CD14-positive monocyte (primary cell): ENCODE results near the gene CSF1R. TPM values are rescaled to one million over a fixed set of nuclear protein-coding genes. Genes with fewer than 3 reads are reported as not detected.

Experiments used
- DNase-seq, 3 donors: peaks; one replicate each; pipeline ENCODE4 v3.0.0-alpha.2; 2011 to 2022
- H2AFZ ChIP-seq: 2 replicates; pipeline ENCODE4 v1.6.0; 2012; ENCODE audit warnings: mild to moderate bottlenecking, low read depth, low read length, inconsistent platforms; ENCODE audit not compliant: insufficient read depth, poor library complexity, severe bottlenecking
- H3K27ac ChIP-seq, 2 donors: 1 replicate in 1 of 2; 2 replicates in 1 of 2; pipeline ENCODE4 v1.5.1; 2012 to 2013; ENCODE audit warnings: low read length in 2 of 2, control low read depth in 1 of 2, inconsistent platforms in 1 of 2, low read depth in 1 of 2, mild to moderate bottlenecking in 1 of 2
- H3K27me3 ChIP-seq, 2 donors: one replicate each; pipeline versions ENCODE4 v1.6.0 to v1.6.1; 2011 to 2013; ENCODE audit warnings: low read length in 2 of 2; ENCODE audit not compliant: control insufficient read depth in 2 of 2, insufficient read depth in 2 of 2
- H3K36me3 ChIP-seq, 2 donors: replicated peaks in 1 of 2; 1 replicate in 1 of 2; 2 replicates in 1 of 2; pipeline versions ENCODE4 v1.5.1 to v1.6.1; 2012 to 2013; ENCODE audit warnings: low read length in 2 of 2, control low read depth in 1 of 2, inconsistent platforms in 1 of 2, mild to moderate bottlenecking in 1 of 2; ENCODE audit not compliant: insufficient read depth in 2 of 2, control insufficient read depth in 1 of 2
- H3K4me1 ChIP-seq, 2 donors: 1 replicate in 1 of 2; 2 replicates in 1 of 2; pipeline versions ENCODE4 v1.5.1 to v1.6.1; 2012 to 2013; ENCODE audit warnings: low read length in 2 of 2, control low read depth in 1 of 2, inconsistent platforms in 1 of 2, mild to moderate bottlenecking in 1 of 2, moderate library complexity in 1 of 2; ENCODE audit not compliant: insufficient read depth in 2 of 2, control insufficient read depth in 1 of 2
- H3K4me2 ChIP-seq: replicated peaks from 2 replicates; pipeline ENCODE3; 2012; ENCODE audit warnings: low read length, moderate library complexity, mild to moderate bottlenecking; ENCODE audit not compliant: poor library complexity, severe bottlenecking; ENCODE audit errors: extremely low read depth
- H3K4me3 ChIP-seq, 3 experiments: fragments of 200-600 bp in 1 of 3; sonication (generic) in 1 of 3; replicated peaks in 1 of 3; 1 replicate in 2 of 3; 2 replicates in 1 of 3; pipeline ENCODE4 v1.5.1; 2011 to 2013; ENCODE audit warnings: low read length in 3 of 3, mild to moderate bottlenecking in 3 of 3, control low read depth in 2 of 3, low read depth in 2 of 3, inconsistent platforms in 1 of 3, moderate library complexity in 1 of 3
- H3K79me2 ChIP-seq: 2 replicates; pipeline ENCODE4 v1.6.0; 2012; ENCODE audit warnings: mild to moderate bottlenecking, control low read depth, inconsistent platforms, low read length, moderate library complexity; ENCODE audit not compliant: insufficient read depth
- H3K9ac ChIP-seq: 2 replicates; pipeline ENCODE4 v1.6.0; 2017; ENCODE audit warnings: low read length, mild to moderate bottlenecking; ENCODE audit not compliant: insufficient read depth, poor library complexity, severe bottlenecking
- H3K9me3 ChIP-seq, 2 donors: replicated peaks in 1 of 2; 1 replicate in 1 of 2; 2 replicates in 1 of 2; pipeline versions ENCODE4 v1.5.1 to v1.6.1; 2012 to 2013; ENCODE audit warnings: low read length in 2 of 2, control low read depth in 1 of 2; ENCODE audit not compliant: control insufficient read depth in 1 of 2, insufficient read depth in 1 of 2
- H4K20me1 ChIP-seq: 2 replicates; pipeline ENCODE4 v1.6.0; 2012; ENCODE audit warnings: mild to moderate bottlenecking, low read length, control low read depth, moderate library complexity; ENCODE audit not compliant: insufficient read depth
- H3K27ac Mint-ChIP-seq, 7 donors: one replicate each; pipeline ENCODE4 v1.8.0; 2020; ENCODE audit warnings: mild to moderate bottlenecking in 7 of 7, mixed read lengths in 7 of 7, moderate library complexity in 6 of 7, inconsistent platforms in 2 of 7
- H3K27me3 Mint-ChIP-seq, 3 donors: one replicate each; pipeline ENCODE4 v1.8.0; 2021 to 2022; ENCODE audit warnings: low read depth in 3 of 3, mild to moderate bottlenecking in 3 of 3, mixed read lengths in 3 of 3, moderate library complexity in 3 of 3, inconsistent platforms in 1 of 3
- H3K36me3 Mint-ChIP-seq, 2 donors: one replicate each; pipeline ENCODE4 v1.8.0; 2020; ENCODE audit warnings: mixed read lengths in 2 of 2, inconsistent platforms in 1 of 2, mild to moderate bottlenecking in 1 of 2
- H3K4me1 Mint-ChIP-seq: one replicate; pipeline ENCODE4 v1.8.0; 2020; ENCODE audit warnings: mild to moderate bottlenecking, mixed read lengths
- H3K4me3 Mint-ChIP-seq, 2 donors: one replicate each; pipeline ENCODE4 v1.8.0; 2020; ENCODE audit warnings: mild to moderate bottlenecking in 2 of 2, mixed read lengths in 2 of 2, moderate library complexity in 1 of 2
- H3K9me3 Mint-ChIP-seq, 7 donors: one replicate each; pipeline ENCODE4 v1.8.0; 2020 to 2022; ENCODE audit warnings: mixed read lengths in 7 of 7, mild to moderate bottlenecking in 6 of 7, moderate library complexity in 6 of 7, inconsistent platforms in 2 of 7
- WGBS: methylation state at CpG from one replicate; pipeline ENCODE4 v1.1.5; 2013; ENCODE audit warnings: missing lambda C conversion rate; ENCODE audit not compliant: insufficient coverage; 5-methylcytosine and 5-hydroxymethylcytosine counted together
- intact Hi-C, 2 donors: fragments of 100-400 bp; cut with micrococcal nuclease; formaldehyde crosslinking; loops; one replicate each; pipeline versions ENCODE4 v1.15.0 to v1.15.1; 2023
- polyA plus RNA-seq, 3 donors: library from polyadenylated mRNA; depleted of rRNA in 1 of 3; unstranded in 2 of 3; stranded (reverse) in 1 of 3; fragments of 300-500 nt in 2 of 3; fragments of >200 nt in 1 of 3; fragmentation: Illumina TruSeq in 2 of 3; gene quantifications; 1 replicate in 2 of 3; 2 replicates in 1 of 3; pipeline ENCODE4 v1.2.3, GENCODE V29; 2012 to 2021
- TF ChIP-seq, protein P1 (sequence below): fragments of 200-600 bp; IDR thresholded peaks from one replicate; pipeline ENCODE4 v1.8.0; 2022; ENCODE audit warnings: antibody characterized with exemption, mild to moderate bottlenecking

The CSF1R gene
- polyA plus RNA-seq, 3 donors, result 180 to 332 (median 242) TPM

DNA sequence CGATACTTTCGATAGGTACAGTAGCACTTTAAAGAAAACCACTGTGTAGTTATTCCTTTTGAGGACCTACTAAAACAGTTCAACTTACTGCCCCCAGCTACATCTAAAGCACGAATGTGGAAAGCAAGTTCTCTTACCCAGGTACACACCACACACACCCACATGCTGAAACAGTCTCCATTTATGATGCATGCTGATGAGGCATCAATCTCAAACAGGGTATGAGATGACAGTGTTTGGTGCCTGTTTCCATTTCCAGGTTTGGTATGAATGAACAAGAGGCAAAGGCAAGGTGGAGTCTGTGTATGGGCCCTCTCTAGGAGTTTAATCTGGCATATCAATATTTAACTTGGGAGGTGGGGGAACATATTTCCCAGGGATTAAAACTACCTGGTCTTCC is 71.9 kb downstream of the CSF1R start:
- intact Hi-C loops, result no loop called here
- H2AFZ ChIP-seq, result no peak overlapping the region
- peaks cover 10% of the 10 kb centered on the region for H4K20me1 ChIP-seq
- H3K4me3 ChIP-seq, result no peak overlapping the region
- H3K36me3 Mint-ChIP-seq, result peaks cover 91 to 98% of the 10 kb centered on the region in 2 donors
- H3K4me1 Mint-ChIP-seq, result no peaks in the 10 kb centered on the region
- H3K27me3 ChIP-seq, result no peaks in the 10 kb centered on the region
- no peaks in the 10 kb centered on the region for H3K79me2 ChIP-seq
- no peak overlapping the region for H3K27ac Mint-ChIP-seq
- H3K9me3 Mint-ChIP-seq, result peaks cover 5 to 22% (median 11%) of the 10 kb centered on the region in 7 donors
- no peaks in the 10 kb centered on the region for H3K4me1 ChIP-seq
- no peaks in the 10 kb centered on the region for H3K27me3 Mint-ChIP-seq
- no CpG with 5 or more reads among the region's 3 CpGs for WGBS
- DNase-seq, result no peak
- no peak overlapping the region for H3K27ac ChIP-seq
- H3K36me3 ChIP-seq, result peaks cover 95 to 100% of the 10 kb centered on the region in 2 donors
- H3K9ac ChIP-seq, result no peak overlapping the region
- TF ChIP-seq, protein P1, sequence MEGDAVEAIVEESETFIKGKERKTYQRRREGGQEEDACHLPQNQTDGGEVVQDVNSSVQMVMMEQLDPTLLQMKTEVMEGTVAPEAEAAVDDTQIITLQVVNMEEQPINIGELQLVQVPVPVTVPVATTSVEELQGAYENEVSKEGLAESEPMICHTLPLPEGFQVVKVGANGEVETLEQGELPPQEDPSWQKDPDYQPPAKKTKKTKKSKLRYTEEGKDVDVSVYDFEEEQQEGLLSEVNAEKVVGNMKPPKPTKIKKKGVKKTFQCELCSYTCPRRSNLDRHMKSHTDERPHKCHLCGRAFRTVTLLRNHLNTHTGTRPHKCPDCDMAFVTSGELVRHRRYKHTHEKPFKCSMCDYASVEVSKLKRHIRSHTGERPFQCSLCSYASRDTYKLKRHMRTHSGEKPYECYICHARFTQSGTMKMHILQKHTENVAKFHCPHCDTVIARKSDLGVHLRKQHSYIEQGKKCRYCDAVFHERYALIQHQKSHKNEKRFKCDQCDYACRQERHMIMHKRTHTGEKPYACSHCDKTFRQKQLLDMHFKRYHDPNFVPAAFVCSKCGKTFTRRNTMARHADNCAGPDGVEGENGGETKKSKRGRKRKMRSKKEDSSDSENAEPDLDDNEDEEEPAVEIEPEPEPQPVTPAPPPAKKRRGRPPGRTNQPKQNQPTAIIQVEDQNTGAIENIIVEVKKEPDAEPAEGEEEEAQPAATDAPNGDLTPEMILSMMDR, result no peak
- H3K4me3 Mint-ChIP-seq, result no peak overlapping the region
- H3K4me2 ChIP-seq, result no peak overlapping the region
- peaks cover 12 to 13% of the 10 kb centered on the region in 2 donors for H3K9me3 ChIP-seq

DNA sequence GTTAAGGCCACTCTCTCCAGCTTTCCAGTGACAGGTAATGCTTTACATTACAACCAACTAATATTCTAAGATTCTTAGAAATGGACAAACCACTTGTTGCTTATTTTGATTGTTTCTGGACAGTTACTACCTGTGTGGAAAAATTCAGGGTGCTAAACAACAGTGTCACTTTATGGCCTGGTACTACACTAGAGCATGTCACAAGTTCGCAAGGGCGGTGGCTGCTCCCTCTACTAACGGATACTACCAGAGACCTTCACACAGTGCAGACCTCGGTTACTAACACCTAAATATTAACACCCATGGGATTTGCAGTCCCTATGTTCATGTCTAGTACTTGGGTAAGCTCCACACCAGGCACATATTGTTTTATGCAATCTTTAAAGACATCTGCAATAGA is 72.4 kb downstream of the CSF1R start:
- no peak overlapping the region for H2AFZ ChIP-seq
- no peak overlapping the region for H3K27ac Mint-ChIP-seq
- H3K4me2 ChIP-seq, result no peak overlapping the region
- no peaks in the 10 kb centered on the region for H3K4me1 Mint-ChIP-seq
- peaks cover 10% of the 10 kb centered on the region for H4K20me1 ChIP-seq
- H3K4me1 ChIP-seq, result no peaks in the 10 kb centered on the region
- WGBS, result 100% methylated on average over 3 of the region's 4 CpGs
- H3K27me3 Mint-ChIP-seq, result no peaks in the 10 kb centered on the region
- H3K36me3 Mint-ChIP-seq, result peaks cover 89 to 98% of the 10 kb centered on the region in 2 donors
- no peak overlapping the region for H3K27ac ChIP-seq
- peaks cover 5 to 22% (median 11%) of the 10 kb centered on the region in 7 donors for H3K9me3 Mint-ChIP-seq
- H3K4me3 ChIP-seq, result no peak overlapping the region
- peaks cover 95 to 100% of the 10 kb centered on the region in 2 donors for H3K36me3 ChIP-seq
- H3K9me3 ChIP-seq, result peaks cover 12 to 13% of the 10 kb centered on the region in 2 donors
- no peaks in the 10 kb centered on the region for H3K79me2 ChIP-seq
- DNase-seq, result no peak
- no peak overlapping the region for H3K9ac ChIP-seq
- TF ChIP-seq, protein P1, result no peak
- intact Hi-C loops, result no loop called here
- no peak overlapping the region for H3K4me3 Mint-ChIP-seq
- H3K27me3 ChIP-seq, result no peaks in the 10 kb centered on the region
